IMR-90 (cell line): ENCODE data around the gene TSR1. TPM values are rescaled to one million over a fixed set of nuclear protein-coding genes. Genes with fewer than 3 reads are reported as not detected.

Source experiments
- ATAC-seq: fragments of 200-7000 bp; cut with Tn5 transposase; 2 replicates; pipeline ENCODE4 v1.9.1; 2020; ENCODE audit warnings: low read depth, mild to moderate bottlenecking, moderate library complexity
- BruUV-seq: library from RNA; stranded (reverse); fragments of 400-500 nt; replicated peaks from 2 replicates; lab custom pipeline; 2021; lab: Mats Ljungman, UMichigan
- CTCF ChIA-PET: fragments of 300-600 bp; formaldehyde crosslinking; extraction: SDS; loops from one replicate; lab custom pipeline; 2021; ENCODE audit warnings: antibody characterized with exemption; lab: Yijun Ruan, JAX
- POLR2A ChIA-PET: fragments of 300-600 bp; sonication (Branson Sonifier 250); formaldehyde crosslinking; loops from one replicate; lab custom pipeline; 2022; ENCODE audit warnings: antibody characterized with exemption; ENCODE audit not compliant: unreplicated experiment; lab: Charles Lee
- DNase-seq: peaks from one replicate; pipeline ENCODE4 v3.0.0; 2013
- H2AFZ ChIP-seq: replicated peaks from 2 replicates; pipeline ENCODE3; 2013; ENCODE audit warnings: low read length, mild to moderate bottlenecking; ENCODE audit not compliant: poor library complexity
- H2AK5ac ChIP-seq: 2 replicates; pipeline ENCODE4 v1.6.1; 2013; ENCODE audit warnings: low read depth, low read length, inconsistent platforms
- H2AK9ac ChIP-seq: replicated peaks from 2 replicates; pipeline ENCODE3; 2013; ENCODE audit warnings: mild to moderate bottlenecking, low read depth, low read length, moderate library complexity; ENCODE audit not compliant: poor library complexity
- H2BK120ac ChIP-seq: 2 replicates; pipeline ENCODE4 v1.6.1; 2013; ENCODE audit warnings: low read depth, low read length, inconsistent platforms
- H2BK15ac ChIP-seq: 3 replicates; pipeline ENCODE4 v1.6.1; 2013; ENCODE audit warnings: low read depth, low read length, inconsistent platforms
- H2BK20ac ChIP-seq: 2 replicates; pipeline ENCODE4 v1.6.1; 2013; ENCODE audit warnings: low read depth, mild to moderate bottlenecking, inconsistent platforms, low read length, moderate library complexity
- H2BK5ac ChIP-seq: 2 replicates; pipeline ENCODE4 v1.6.1; 2013; ENCODE audit warnings: mild to moderate bottlenecking, low read depth, low read length, inconsistent platforms; ENCODE audit not compliant: poor library complexity, severe bottlenecking
- H3K14ac ChIP-seq: replicated peaks from 2 replicates; pipeline ENCODE4 v1.6.1; 2013; ENCODE audit warnings: low read depth, low read length, inconsistent platforms
- H3K18ac ChIP-seq: 2 replicates; pipeline ENCODE4 v1.6.1; 2013; ENCODE audit warnings: low read depth, low read length, control low read depth
- H3K23ac ChIP-seq: 2 replicates; pipeline ENCODE4 v1.6.1; 2013; ENCODE audit warnings: low read depth, low read length, inconsistent platforms
- H3K27ac ChIP-seq: 2 replicates; pipeline ENCODE4 v1.5.1; 2013; ENCODE audit warnings: mild to moderate bottlenecking, control low read depth, low read length; ENCODE audit not compliant: insufficient read depth
- H3K27me3 ChIP-seq: 2 replicates; pipeline ENCODE4 v1.6.1; 2013; ENCODE audit warnings: low read length; ENCODE audit not compliant: control insufficient read depth, insufficient read depth
- H3K36me3 ChIP-seq: 2 replicates; pipeline ENCODE4 v1.6.1; 2013; ENCODE audit warnings: low read length, mixed read lengths; ENCODE audit not compliant: control insufficient read depth, insufficient read depth
- H3K4ac ChIP-seq: 2 replicates; pipeline ENCODE4 v1.6.1; 2013; ENCODE audit warnings: low read depth, low read length, inconsistent platforms
- H3K4me1 ChIP-seq: 2 replicates; pipeline ENCODE4 v1.6.1; 2013; ENCODE audit warnings: low read length, mixed read lengths; ENCODE audit not compliant: control insufficient read depth, insufficient read depth
- H3K4me2 ChIP-seq: 2 replicates; pipeline ENCODE4 v1.6.1; 2013; ENCODE audit warnings: low read depth, mild to moderate bottlenecking, control low read depth, low read length, moderate library complexity
- H3K4me3 ChIP-seq: 2 replicates; pipeline ENCODE4 v1.5.1; 2013; ENCODE audit warnings: low read depth, mild to moderate bottlenecking, control low read depth, low read length, moderate library complexity; ENCODE audit not compliant: insufficient read depth
- H3K56ac ChIP-seq: 2 replicates; pipeline ENCODE4 v1.6.1; 2013; ENCODE audit warnings: low read length, inconsistent platforms; ENCODE audit not compliant: insufficient read depth; ENCODE audit errors: extremely low read depth
- H3K79me1 ChIP-seq, 2 experiments: 2 replicates each; pipeline ENCODE4 v1.6.1; 2013; ENCODE audit warnings: low read length in 2 of 2, inconsistent platforms in 1 of 2, low read depth in 1 of 2
- H3K9ac ChIP-seq: 2 replicates; pipeline ENCODE4 v1.6.1; 2013; ENCODE audit warnings: low read depth, low read length, control low read depth
- H3K9me1 ChIP-seq: 2 replicates; pipeline ENCODE4 v1.6.1; 2013; ENCODE audit warnings: low read length, inconsistent platforms; ENCODE audit not compliant: insufficient read depth
- H3K9me3 ChIP-seq: 2 replicates; pipeline ENCODE4 v1.6.1; 2013; ENCODE audit warnings: low read length; ENCODE audit not compliant: control insufficient read depth, insufficient read depth
- H4K20me1 ChIP-seq: 2 replicates; pipeline ENCODE4 v1.6.1; 2013; ENCODE audit warnings: low read length, inconsistent platforms; ENCODE audit not compliant: insufficient read depth
- H4K5ac ChIP-seq: 2 replicates; pipeline ENCODE4 v1.6.1; 2013; ENCODE audit warnings: mild to moderate bottlenecking, low read depth, low read length, control low read depth
- H4K8ac ChIP-seq, 2 experiments: 2 replicates each; pipeline ENCODE4 v1.6.1; 2013; ENCODE audit warnings: low read depth in 2 of 2, low read length in 2 of 2, control low read depth in 1 of 2, inconsistent platforms in 1 of 2
- H4K91ac ChIP-seq: 2 replicates; pipeline ENCODE4 v1.6.1; 2013; ENCODE audit warnings: low read depth, low read length, inconsistent platforms; ENCODE audit not compliant: insufficient read depth
- BHLHE40 ChIP-seq: fragments of 150-350 bp; IDR thresholded peaks from 2 replicates; pipeline ENCODE4 v1.6.1; 2016; ENCODE audit warnings: mild to moderate bottlenecking, low read depth, low read length
- CEBPB ChIP-seq: IDR thresholded peaks from 2 replicates; pipeline ENCODE4 v1.6.1; 2012; ENCODE audit warnings: low read depth, low read length, improper control_type of control experiment
- CHD1 ChIP-seq: IDR thresholded peaks from 2 replicates; pipeline ENCODE4 v1.6.1; 2012; ENCODE audit warnings: low read depth, low read length, improper control_type of control experiment
- CTCF ChIP-seq: conservative IDR thresholded peaks from 2 replicates; pipeline ENCODE4 v1.5.1; 2012; ENCODE audit warnings: mild to moderate bottlenecking, low read depth, low read length, improper control_type of control experiment
- ELK1 ChIP-seq: fragments of 150-350 bp; IDR thresholded peaks from 2 replicates; pipeline ENCODE4 v1.6.1; 2016; ENCODE audit warnings: low read depth, mild to moderate bottlenecking, low read length, moderate library complexity, borderline replicate concordance
- FOS ChIP-seq: fragments of 150-350 bp; IDR thresholded peaks from 2 replicates; pipeline ENCODE4 v1.6.1; 2016; ENCODE audit warnings: low read depth, low read length
- MAFK ChIP-seq: IDR thresholded peaks from 2 replicates; pipeline ENCODE4 v1.6.1; 2012; ENCODE audit warnings: low read depth, low read length, improper control_type of control experiment
- MAZ ChIP-seq: IDR thresholded peaks from 2 replicates; pipeline ENCODE4 v1.6.1; 2012; ENCODE audit warnings: low read depth, mild to moderate bottlenecking, low read length, improper control_type of control experiment, moderate library complexity, borderline replicate concordance
- MXI1 ChIP-seq: IDR thresholded peaks from 2 replicates; pipeline ENCODE4 v1.6.1; 2012; ENCODE audit warnings: low read depth, mild to moderate bottlenecking, low read length, moderate library complexity, borderline replicate concordance
- RAD21 ChIP-seq: IDR thresholded peaks from 2 replicates; pipeline ENCODE4 v1.6.1; 2012; ENCODE audit warnings: low read length, improper control_type of control experiment
- RCOR1 ChIP-seq: IDR thresholded peaks from 2 replicates; pipeline ENCODE4 v1.6.1; 2012; ENCODE audit warnings: mild to moderate bottlenecking, low read length, improper control_type of control experiment; ENCODE audit not compliant: insufficient replicate concordance
- RFX5 ChIP-seq: IDR thresholded peaks from 2 replicates; pipeline ENCODE4 v1.8.0; 2012; ENCODE audit warnings: low read depth, mild to moderate bottlenecking, low read length, moderate library complexity
- SMC3 ChIP-seq: fragments of 150-350 bp; IDR thresholded peaks from 2 replicates; pipeline ENCODE4 v1.6.1; 2016; ENCODE audit warnings: low read depth, mild to moderate bottlenecking, antibody characterized with exemption, low read length, moderate library complexity
- USF2 ChIP-seq: fragments of 150-350 bp; IDR thresholded peaks from 2 replicates; pipeline ENCODE4 v1.6.1; 2017; ENCODE audit warnings: mild to moderate bottlenecking, antibody characterized with exemption, low read length, low read depth
- WGBS, 2 experiments: methylation state at CpG; one replicate each; pipeline versions ENCODE4 v1.1.5 to v1.1.7; 2013; ENCODE audit warnings: missing lambda C conversion rate in 2 of 2; ENCODE audit not compliant: insufficient read length in 1 of 2; ENCODE audit errors: extremely low coverage in 2 of 2; 5-methylcytosine and 5-hydroxymethylcytosine counted together
- dilution Hi-C: fragments of 300-500 bp; cut with HindIII; formaldehyde crosslinking; loops from one replicate; pipeline ENCODE4 v1.14.3; 2018; ENCODE audit warnings: low sequenced_read_pairs; ENCODE audit not compliant: unreplicated experiment
- in situ Hi-C: fragments of 300-500 bp; cut with MboI; formaldehyde crosslinking; loops from 3 replicates; pipeline ENCODE4 v1.14.3; 2019; ENCODE audit warnings: low sequenced_read_pairs, inconsistent platforms, mixed read lengths
- intact Hi-C: fragments of 100-400 bp; cut with micrococcal nuclease; formaldehyde crosslinking; loops from 2 replicates; pipeline ENCODE4 v1.10.0; 2022
- polyA plus RNA-seq, 3 experiments: library from polyadenylated mRNA; depleted of rRNA; stranded (reverse); fragments of >200 nt; gene quantifications; 2 replicates each; pipeline ENCODE4 v1.2.3, GENCODE V29; 2012; ENCODE audit warnings: low replicate concordance in 1 of 3
- total RNA-seq: library from RNA; depleted of rRNA; stranded (reverse); fragments of >200 nt; gene quantifications from 2 replicates; pipeline ENCODE4 v1.2.3, GENCODE V29; 2012

Gene TSR1
- total and polyA plus RNA-seq, 2 of the 4 experiments (the other 2 are of a cell fraction), result 22.6 to 72.6 TPM

GRCh38 chr17:2362416-2362815 is 26.2 kb upstream of the TSR1 start:
- Histone ChIP-seq H3K18ac (no peak overlapping the region), H2BK20ac (no peak overlapping the region), H3K4me2 (no peak overlapping the region), H2BK15ac (no peak overlapping the region), H4K8ac (no peak overlapping the region), H3K14ac (no peak overlapping the region), H3K9ac (no peak overlapping the region), H3K9me1 (peaks cover 20% of the 10 kb centered on the region), H3K4me1 (peaks cover 8% of the 10 kb centered on the region), H3K27me3 (no peaks in the 10 kb centered on the region), H2BK5ac (no peak overlapping the region), H3K4ac (no peak overlapping the region), H4K20me1 (peaks cover 30% of the 10 kb centered on the region), H3K36me3 (peaks cover 41% of the 10 kb centered on the region), H3K23ac (no peak overlapping the region), H2AK5ac (no peak overlapping the region), H3K56ac (no peak overlapping the region), H2AK9ac (no peak overlapping the region), H4K91ac (no peak overlapping the region), H3K27ac (no peak overlapping the region), H3K79me1 (peaks cover 0 to 15% of the 10 kb centered on the region in 2 experiments; a peak in 2 of 4 replicates), H4K5ac (no peak overlapping the region), H3K4me3 (no peak overlapping the region), H2AFZ (no peak overlapping the region), H2BK120ac (no peak overlapping the region), H3K9me3 (no peaks in the 10 kb centered on the region)
- intact Hi-C loops (no loop called here), in situ Hi-C loops (no loop called here), dilution Hi-C loops (no loop called here)
- TF ChIP-seq CEBPB (no peak), RFX5 (no peak), BHLHE40 (no peak), CTCF (no peak), CHD1 (no peak), MAZ (no peak), FOS (no peak), SMC3 (no peak), USF2 (no peak), MAFK (no peak), MXI1 (no peak), ELK1 (no peak), RCOR1 (no peak), RAD21 (no peak)
- ChIA-PET CTCF (no interaction called here), POLR2A (no interaction called here)
- no TSS peak for BruUV-seq
- DNase-seq, result no peak
- WGBS, 2 experiments, result 97% methylated on average over 12 of the region's 19 CpGs; no CpG with 5 or more reads in 1 of the 2 experiments
- no peak for ATAC-seq
